PFSK-1 (cell line): Measurements from ENCODE around the gene TBC1D22B.

Experiments
- FOXP2 ChIP-seq: optimal IDR thresholded peaks from 2 replicates; pipeline ENCODE3; 2011; ENCODE audit warnings: borderline replicate concordance, control low read depth, inconsistent platforms; ENCODE audit not compliant: insufficient read depth; ENCODE audit errors: extremely low read length, extremely low read depth
- POLR2AphosphoS5 ChIP-seq: IDR thresholded peaks from 2 replicates; pipeline ENCODE4 v1.6.1; 2012; ENCODE audit warnings: low read depth, mild to moderate bottlenecking, control low read depth, low read length, moderate library complexity
- REST ChIP-seq, 2 experiments: IDR thresholded peaks; 2 replicates each; pipeline versions ENCODE4 v1.6.1 to v1.8.0; 2011 to 2012; ENCODE audit warnings: low read depth in 2 of 2, low read length in 2 of 2, control low read depth in 1 of 2, inconsistent platforms in 1 of 2, mild to moderate bottlenecking in 1 of 2, moderate library complexity in 1 of 2; ENCODE audit not compliant: insufficient read depth in 1 of 2
- SIN3A ChIP-seq: IDR thresholded peaks from 2 replicates; pipeline ENCODE4 v1.6.1; 2012; ENCODE audit warnings: mild to moderate bottlenecking, low read length, moderate library complexity, borderline replicate concordance; ENCODE audit not compliant: insufficient read depth
- TAF1 ChIP-seq: IDR thresholded peaks from 2 replicates; pipeline ENCODE4 v1.6.1; 2012; ENCODE audit warnings: low read length, control low read depth, borderline replicate concordance; ENCODE audit not compliant: insufficient read depth

TBC1D22B gene

GRCh38 chr6:37256692-37257319 is 766 bp upstream of the TBC1D22B start:
- TF ChIP-seq TAF1 = no peak
- no peak for TF ChIP-seq POLR2AphosphoS5
- TF ChIP-seq REST (IDR thresholded peaks at IDR 0.05; ENCODE audit: insufficient read depth in 1 of 2, low read depth in 2 of 2, low read length in 2 of 2) = no peak
- TF ChIP-seq FOXP2 = no peak
- no peak for TF ChIP-seq SIN3A

- TF ChIP-seq REST (IDR thresholded peaks at IDR 0.05; ENCODE audit: insufficient read depth in 1 of 2, low read depth in 2 of 2, low read length in 2 of 2) = no peak
- no peak for TF ChIP-seq POLR2AphosphoS5
- no peak for TF ChIP-seq TAF1
- TF ChIP-seq SIN3A = no peak
- TF ChIP-seq FOXP2 = no peak
These were observed 295 bp upstream of the TBC1D22B start for GRCh38 chr6:37257320-37257633.

- no peak for TF ChIP-seq REST (IDR thresholded peaks at IDR 0.05; ENCODE audit: insufficient read depth in 1 of 2, low read depth in 2 of 2, low read length in 2 of 2)
- TF ChIP-seq SIN3A = 0 out of 2 replicates have a peak, but pooled peaks have one; percentile 15
- TF ChIP-seq POLR2AphosphoS5 = no peak
- no peak for TF ChIP-seq FOXP2
These were observed 983 bp downstream of the TBC1D22B start for GRCh38 chr6:37258405-37259105.

- TF ChIP-seq FOXP2 = no peak
- TF ChIP-seq POLR2AphosphoS5 = no peak
- no peak for TF ChIP-seq REST (IDR thresholded peaks at IDR 0.05; ENCODE audit: insufficient read depth in 1 of 2, low read depth in 2 of 2, low read length in 2 of 2)
- no peak for TF ChIP-seq TAF1
- TF ChIP-seq SIN3A = no peak
These were observed 1.6 kb downstream of the TBC1D22B start for GRCh38 chr6:37259191-37259590.

- TF ChIP-seq SIN3A = no peak
- TF ChIP-seq FOXP2 = no peak
These were observed 2.5 kb downstream of the TBC1D22B start for GRCh38 chr6:37260040-37260439.
